SH-SY5Y (cell line): ENCODE results near the gene TRIM8.

Experiments
- GATA2 ChIP-seq: IDR thresholded peaks from 2 replicates; pipeline ENCODE4 v1.6.1; 2011; ENCODE audit warnings: mild to moderate bottlenecking, low read depth, low read length
- GATA3 ChIP-seq: IDR thresholded peaks from 2 replicates; pipeline ENCODE4 v1.6.1; 2011; ENCODE audit warnings: low read depth, mild to moderate bottlenecking, low read length, moderate library complexity

- TF ChIP-seq GATA2 (no peak), GATA3 (no peak)
Measured at GRCh38 chr10:102647443-102648268, 3.4 kb downstream of the TRIM8 start.
